Hepatocyte (in vitro differentiated cells): Measurements from ENCODE around the gene SIGLEC7.

Experiments used
- CTCF ChIP-seq: fragments of 200-600 bp; sonication (generic); IDR thresholded peaks from 2 replicates; pipeline ENCODE4 v1.5.1; 2016; ENCODE audit warnings: antibody characterized with exemption, mild to moderate bottlenecking; ENCODE audit not compliant: poor library complexity
- EZH2 ChIP-seq: fragments of 200-600 bp; sonication (generic); IDR thresholded peaks from 2 replicates; pipeline ENCODE4 v1.6.1; 2016; ENCODE audit warnings: antibody characterized with exemption, mild to moderate bottlenecking, borderline replicate concordance

- TF ChIP-seq CTCF (no peak), EZH2 (no peak)
These were observed 27.9 kb upstream of the SIGLEC7 start for GRCh38 chr19:51114087-51114729.
